ENCODE data around the gene KDM2A. TPM values are rescaled to one million over a fixed set of nuclear protein-coding genes. Genes with fewer than 3 reads are reported as not detected.

The KDM2A gene
- total and polyA plus RNA-seq, 4 donors: 30.6 to 102 (median 63.2) TPM

DNA sequence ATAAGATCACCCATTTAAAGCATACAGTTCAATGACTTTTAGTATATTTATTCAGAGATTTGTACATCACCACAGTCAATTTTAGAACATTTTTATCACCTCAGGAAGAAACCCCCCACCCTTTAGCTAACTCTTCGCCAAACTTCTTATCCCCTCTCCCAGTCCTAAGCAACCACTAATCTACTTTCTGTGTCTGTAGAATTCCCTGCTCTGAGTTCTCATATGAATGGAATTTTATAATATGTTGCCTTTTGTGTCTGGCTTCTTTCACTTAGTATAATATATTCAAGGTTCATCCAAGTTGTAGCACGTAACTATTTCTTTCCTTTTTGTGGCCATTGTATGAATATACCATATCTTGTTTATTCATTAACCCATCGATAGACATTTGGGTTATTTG is 173.6 kb downstream of the KDM2A start:
- 62 to 64% methylated on average over 3 of the region's 3 CpGs for WGBS, 2 donors
- Histone ChIP-seq H3K9me3 (ENCODE audit: control insufficient read depth in 4 of 4, insufficient read depth in 3 of 4, low read length in 3 of 4) (peaks cover 0 to 4% (median 0%) of the 10 kb centered on the region in 4 donors), H3K4me3 (no peak overlapping the region), H3K27ac (ENCODE audit: low read depth in 1 of 2, low read length in 1 of 2) (no peak overlapping the region), H3K4me1 (ENCODE audit: control insufficient read depth in 5 of 5, insufficient read depth in 5 of 5, low read length in 5 of 5) (peaks cover 0 to 25% (median 6%) of the 10 kb centered on the region in 5 donors), H3K9ac (ENCODE audit: insufficient read depth in 1 of 2, low read length in 2 of 2) (no peak overlapping the region), H3K27me3 (ENCODE audit: control insufficient read depth in 3 of 3, insufficient read depth in 3 of 3, low read length in 2 of 3) (no peaks in the 10 kb centered on the region), H3K36me3 (ENCODE audit: control insufficient read depth in 4 of 4, insufficient read depth in 4 of 4, low read length in 4 of 4) (peaks cover 0 to 35% (median 28%) of the 10 kb centered on the region in 4 donors)
- DNase-seq (no peak), ATAC-seq (ENCODE audit: insufficient read depth, low FRiP score) (no peak)
- TF ChIP-seq, protein P1, sequence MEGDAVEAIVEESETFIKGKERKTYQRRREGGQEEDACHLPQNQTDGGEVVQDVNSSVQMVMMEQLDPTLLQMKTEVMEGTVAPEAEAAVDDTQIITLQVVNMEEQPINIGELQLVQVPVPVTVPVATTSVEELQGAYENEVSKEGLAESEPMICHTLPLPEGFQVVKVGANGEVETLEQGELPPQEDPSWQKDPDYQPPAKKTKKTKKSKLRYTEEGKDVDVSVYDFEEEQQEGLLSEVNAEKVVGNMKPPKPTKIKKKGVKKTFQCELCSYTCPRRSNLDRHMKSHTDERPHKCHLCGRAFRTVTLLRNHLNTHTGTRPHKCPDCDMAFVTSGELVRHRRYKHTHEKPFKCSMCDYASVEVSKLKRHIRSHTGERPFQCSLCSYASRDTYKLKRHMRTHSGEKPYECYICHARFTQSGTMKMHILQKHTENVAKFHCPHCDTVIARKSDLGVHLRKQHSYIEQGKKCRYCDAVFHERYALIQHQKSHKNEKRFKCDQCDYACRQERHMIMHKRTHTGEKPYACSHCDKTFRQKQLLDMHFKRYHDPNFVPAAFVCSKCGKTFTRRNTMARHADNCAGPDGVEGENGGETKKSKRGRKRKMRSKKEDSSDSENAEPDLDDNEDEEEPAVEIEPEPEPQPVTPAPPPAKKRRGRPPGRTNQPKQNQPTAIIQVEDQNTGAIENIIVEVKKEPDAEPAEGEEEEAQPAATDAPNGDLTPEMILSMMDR (IDR thresholded peaks at IDR 0.05; ENCODE audit: control extremely low read depth, extremely low read depth): no peak

DNA sequence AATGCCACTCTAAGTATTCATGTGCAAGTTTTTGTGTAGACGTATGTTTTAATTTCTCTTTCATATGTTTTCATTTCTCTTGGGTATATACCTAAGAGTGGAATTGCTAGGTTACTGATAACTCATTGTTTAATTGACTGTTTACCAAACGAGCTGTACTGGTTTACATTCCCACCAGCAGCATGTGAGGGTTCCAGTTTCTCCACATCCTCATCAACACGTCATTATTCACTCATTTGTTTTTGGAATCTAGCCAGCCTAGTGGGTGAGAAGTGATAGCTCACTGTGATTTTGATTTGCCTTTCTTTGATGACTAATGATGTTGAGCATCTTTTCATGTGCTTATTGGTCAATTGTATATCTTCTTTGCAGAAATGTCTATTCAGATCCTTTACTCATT is 174.0 kb downstream of the KDM2A start:
- Histone ChIP-seq H3K9ac (ENCODE audit: insufficient read depth in 1 of 2, low read length in 2 of 2) (no peak overlapping the region), H3K27me3 (ENCODE audit: control insufficient read depth in 3 of 3, insufficient read depth in 3 of 3, low read length in 2 of 3) (no peaks in the 10 kb centered on the region), H3K36me3 (ENCODE audit: control insufficient read depth in 4 of 4, insufficient read depth in 4 of 4, low read length in 4 of 4) (peaks cover 0 to 35% (median 28%) of the 10 kb centered on the region in 4 donors), H3K4me3 (no peak overlapping the region), H3K9me3 (ENCODE audit: control insufficient read depth in 4 of 4, insufficient read depth in 3 of 4, low read length in 3 of 4) (peaks cover 0 to 4% (median 0%) of the 10 kb centered on the region in 4 donors), H3K27ac (ENCODE audit: low read depth in 1 of 2, low read length in 1 of 2) (no peak overlapping the region), H3K4me1 (ENCODE audit: control insufficient read depth in 5 of 5, insufficient read depth in 5 of 5, low read length in 5 of 5) (peaks cover 0 to 21% (median 2%) of the 10 kb centered on the region in 5 donors)
- WGBS, 2 donors: 29 to 35% methylated on average over 3 of the region's 3 CpGs
- DNase-seq: no peak
- ATAC-seq (ENCODE audit: insufficient read depth, low FRiP score): no peak
- TF ChIP-seq, protein P1 (IDR thresholded peaks at IDR 0.05; ENCODE audit: control extremely low read depth, extremely low read depth): no peak

DNA sequence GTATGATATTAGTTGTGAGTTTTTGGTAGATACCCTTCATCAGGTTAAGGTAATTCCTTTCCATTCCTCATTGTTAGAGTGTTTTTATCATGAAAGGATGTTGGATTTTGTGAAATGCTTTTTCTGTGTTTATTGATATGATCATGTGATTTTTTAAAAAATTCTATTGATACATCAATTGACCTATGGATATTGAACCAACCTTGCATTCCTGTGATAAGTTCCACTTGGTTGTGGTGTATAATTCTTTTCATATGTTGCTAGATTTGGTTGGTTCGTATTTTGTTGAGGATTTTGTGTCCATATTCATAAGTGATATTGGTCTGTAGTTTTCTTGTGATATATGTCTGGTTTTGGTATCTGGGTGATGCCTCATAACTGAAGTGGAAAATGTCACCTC is 176.8 kb downstream of the KDM2A start:
- Histone ChIP-seq H3K9me3 (ENCODE audit: control insufficient read depth in 4 of 4, insufficient read depth in 3 of 4, low read length in 3 of 4) (peaks cover 0 to 4% (median 0%) of the 10 kb centered on the region in 4 donors), H3K4me3 (no peak overlapping the region), H3K4me1 (ENCODE audit: control insufficient read depth in 5 of 5, insufficient read depth in 5 of 5, low read length in 5 of 5) (peaks cover 0 to 9% (median 0%) of the 10 kb centered on the region in 5 donors), H3K27ac (ENCODE audit: low read depth in 1 of 2, low read length in 1 of 2) (no peak overlapping the region), H3K9ac (ENCODE audit: insufficient read depth in 1 of 2, low read length in 2 of 2) (no peak overlapping the region), H3K27me3 (ENCODE audit: control insufficient read depth in 3 of 3, insufficient read depth in 3 of 3, low read length in 2 of 3) (no peaks in the 10 kb centered on the region), H3K36me3 (ENCODE audit: control insufficient read depth in 4 of 4, insufficient read depth in 4 of 4, low read length in 4 of 4) (peaks cover 0 to 38% (median 31%) of the 10 kb centered on the region in 4 donors)
- WGBS, 2 donors: 94% methylated on average over 1 of the region's 1 CpG
- peak in 1 of 3 donors; percentile 38 for DNase-seq
- ATAC-seq (ENCODE audit: insufficient read depth, low FRiP score): no peak
- TF ChIP-seq, protein P1 (IDR thresholded peaks at IDR 0.05; ENCODE audit: control extremely low read depth, extremely low read depth): no peak

DNA sequence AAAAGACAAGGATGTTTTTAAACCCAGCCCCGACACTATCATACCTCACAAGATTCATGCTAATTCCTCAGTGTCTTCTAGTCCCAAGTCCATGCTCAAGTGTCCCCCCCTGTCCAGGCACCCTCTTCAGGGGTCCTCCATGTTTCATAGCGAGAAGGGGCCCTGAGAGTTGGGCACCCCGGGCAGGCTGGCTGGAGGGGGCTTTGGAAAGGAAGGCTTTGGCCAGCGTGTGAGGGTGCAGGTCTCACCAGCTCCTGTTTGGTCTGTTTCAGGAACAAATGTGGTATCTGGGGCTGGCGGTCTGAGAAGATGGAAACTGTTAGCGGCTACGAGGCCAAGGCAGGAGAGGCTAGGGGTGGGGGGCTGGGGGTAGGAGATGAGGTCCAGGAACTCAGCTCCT is 179.7 kb downstream of the KDM2A start:
- H3K4me3 ChIP-seq: no peak overlapping the region
- ATAC-seq (ENCODE audit: insufficient read depth, low FRiP score) (no peak), DNase-seq (no peak)
- peaks cover 0 to 45% (median 24%) of the 10 kb centered on the region in 4 donors for H3K36me3 ChIP-seq (ENCODE audit: control insufficient read depth in 4 of 4, insufficient read depth in 4 of 4, low read length in 4 of 4)
- TF ChIP-seq, protein P1 (IDR thresholded peaks at IDR 0.05; ENCODE audit: control extremely low read depth, extremely low read depth): no peak
- H3K27ac ChIP-seq (ENCODE audit: low read depth in 1 of 2, low read length in 1 of 2): no peak overlapping the region
- WGBS, 2 donors: 95 to 98% methylated on average over 7 of the region's 7 CpGs
- H3K9me3 ChIP-seq (ENCODE audit: control insufficient read depth in 4 of 4, insufficient read depth in 3 of 4, low read length in 3 of 4): peaks cover 0 to 4% (median 0%) of the 10 kb centered on the region in 4 donors
- peaks cover 0 to 18% (median under 1%) of the 10 kb centered on the region in 5 donors for H3K4me1 ChIP-seq (ENCODE audit: control insufficient read depth in 5 of 5, insufficient read depth in 5 of 5, low read length in 5 of 5)
- no peaks in the 10 kb centered on the region for H3K27me3 ChIP-seq (ENCODE audit: control insufficient read depth in 3 of 3, insufficient read depth in 3 of 3, low read length in 2 of 3)
- no peak overlapping the region for H3K9ac ChIP-seq (ENCODE audit: insufficient read depth in 1 of 2, low read length in 2 of 2)
